PC-9 (cell line): ENCODE results near the gene MATN1. TPM values are rescaled to one million over a fixed set of nuclear protein-coding genes. Genes with fewer than 3 reads are reported as not detected.

Experiments used
- BruUV-seq: library from RNA; stranded (reverse); fragments of 400-500 nt; replicated peaks from 2 replicates; lab custom pipeline; 2021; lab: Mats Ljungman, UMichigan
- CTCF ChIA-PET: fragments of 300-600 bp; sonication (Branson Sonifier 250); formaldehyde crosslinking; loops from one replicate; lab custom pipeline; 2022; ENCODE audit warnings: antibody characterized with exemption; lab: Charles Lee
- POLR2A ChIA-PET: fragments of 300-600 bp; sonication (Branson Sonifier 250); formaldehyde crosslinking; loops from one replicate; lab custom pipeline; 2022; ENCODE audit warnings: antibody characterized with exemption; ENCODE audit not compliant: unreplicated experiment; lab: Charles Lee
- DNase-seq, 2 experiments: peaks; one replicate each; pipeline versions ENCODE4 v3.0.0 to v3.0.0-alpha.2; 2015 to 2022; ENCODE audit warnings: mixed read lengths in 1 of 2
- H2AFZ ChIP-seq: fragments of 200-600 bp; sonication (generic); 2 replicates; pipeline ENCODE4 v1.8.1; 2017; ENCODE audit warnings: antibody characterized with exemption
- H3F3A ChIP-seq: fragments of 200-600 bp; sonication (generic); 2 replicates; pipeline ENCODE4 v1.8.1; 2017; ENCODE audit warnings: antibody characterized with exemption, mild to moderate bottlenecking, low read depth; ENCODE audit not compliant: insufficient read depth
- H3K27ac ChIP-seq: fragments of 200-600 bp; sonication (generic); 2 replicates; pipeline ENCODE4 v1.6.1; 2016; ENCODE audit warnings: mixed run types
- H3K27me3 ChIP-seq: fragments of 200-600 bp; sonication (generic); 2 replicates; pipeline ENCODE4 v1.6.1; 2016; ENCODE audit warnings: low read depth, mixed run types; ENCODE audit not compliant: insufficient read depth
- H3K36me3 ChIP-seq: fragments of 200-600 bp; sonication (generic); 2 replicates; pipeline ENCODE4 v1.6.1; 2016; ENCODE audit warnings: low read depth, mixed run types
- H3K4me1 ChIP-seq: fragments of 200-600 bp; sonication (generic); replicated peaks from 2 replicates; pipeline ENCODE4 v1.6.1; 2016; ENCODE audit warnings: mixed run types; ENCODE audit not compliant: insufficient read depth
- H3K4me2 ChIP-seq: fragments of 200-600 bp; sonication (generic); 2 replicates; pipeline ENCODE4 v1.6.1; 2017; ENCODE audit warnings: mixed run types
- H3K4me3 ChIP-seq: fragments of 200-600 bp; sonication (generic); 2 replicates; pipeline ENCODE4 v1.6.1; 2016; ENCODE audit warnings: mixed run types
- H3K79me2 ChIP-seq: fragments of 200-600 bp; sonication (generic); 2 replicates; pipeline ENCODE4 v1.6.1; 2017; ENCODE audit warnings: low read depth, mixed run types
- H3K9me2 ChIP-seq: fragments of 200-600 bp; sonication (generic); 2 replicates; pipeline ENCODE4 v1.8.1; 2017; ENCODE audit warnings: mild to moderate bottlenecking; ENCODE audit not compliant: insufficient read depth
- H3K9me3 ChIP-seq: fragments of 200-600 bp; sonication (generic); 2 replicates; pipeline ENCODE4 v1.8.1; 2016; ENCODE audit warnings: low read depth; ENCODE audit not compliant: insufficient read depth
- H4K20me1 ChIP-seq: fragments of 200-600 bp; sonication (generic); 2 replicates; pipeline ENCODE4 v1.8.1; 2017; ENCODE audit not compliant: insufficient read depth
- CTCF ChIP-seq: fragments of 200-600 bp; sonication (generic); conservative IDR thresholded peaks from 2 replicates; pipeline ENCODE4 v1.6.1; 2017; ENCODE audit warnings: mixed run types, antibody characterized with exemption, mild to moderate bottlenecking, moderate library complexity
- EZH2 ChIP-seq: fragments of 200-600 bp; sonication (generic); IDR thresholded peaks from 2 replicates; pipeline ENCODE4 v1.8.0; 2017; ENCODE audit warnings: antibody characterized with exemption, low read depth
- intact Hi-C: fragments of 100-400 bp; cut with micrococcal nuclease; formaldehyde crosslinking; loops from one replicate; pipeline ENCODE4 v1.10.0; 2022; ENCODE audit not compliant: unreplicated experiment
- total RNA-seq: library from RNA; stranded (reverse); gene quantifications from 2 replicates; pipeline ENCODE4 v1.2.3, GENCODE V29; 2021

MATN1 gene
- total RNA-seq, 1 experiment from 2014 or later = 0.37 TPM

- DNase-seq = no peak
- H3F3A ChIP-seq = no peaks in the 10 kb centered on the region
- H3K27me3 ChIP-seq = no peaks in the 10 kb centered on the region
- H3K4me2 ChIP-seq = no peak overlapping the region
- intact Hi-C loops = loop anchor here (5.0 to 10.0 kb wide), 3 partner anchors 323 to 1671 kb away; no protein-coding TSS in a partner anchor
- no peaks in the 10 kb centered on the region for H3K79me2 ChIP-seq
- H3K27ac ChIP-seq = no peak overlapping the region
- no peaks in the 10 kb centered on the region for H3K9me2 ChIP-seq
- no peaks in the 10 kb centered on the region for H3K36me3 ChIP-seq
- no peaks in the 10 kb centered on the region for H4K20me1 ChIP-seq
- H3K4me3 ChIP-seq = no peak overlapping the region
- ChIA-PET CTCF (no interaction called here), POLR2A (no interaction called here)
- no peaks in the 10 kb centered on the region for H3K4me1 ChIP-seq
- no peak for TF ChIP-seq CTCF
- TF ChIP-seq EZH2 = no peak
- BruUV-seq = no TSS peak
- no peak overlapping the region for H2AFZ ChIP-seq
- no peaks in the 10 kb centered on the region for H3K9me3 ChIP-seq
Observed at GRCh38 chr1:30705698-30706097, 17.7 kb downstream of the MATN1 start.

- Histone ChIP-seq H3K27me3 (no peaks in the 10 kb centered on the region), H3K79me2 (no peaks in the 10 kb centered on the region), H3K4me3 (no peak overlapping the region), H3K9me2 (no peaks in the 10 kb centered on the region), H4K20me1 (no peaks in the 10 kb centered on the region), H3K9me3 (no peaks in the 10 kb centered on the region), H3K4me2 (no peak overlapping the region), H3K36me3 (no peaks in the 10 kb centered on the region), H3K4me1 (no peaks in the 10 kb centered on the region), H3F3A (no peaks in the 10 kb centered on the region), H3K27ac (no peak overlapping the region), H2AFZ (no peak overlapping the region)
- POLR2A ChIA-PET = no interaction called here
- intact Hi-C loops = loop anchor here (5.0 to 10.0 kb wide), 3 partner anchors 323 to 1670 kb away; no protein-coding TSS in a partner anchor
- TF ChIP-seq EZH2 (no peak), CTCF (no peak)
- no TSS peak for BruUV-seq
- CTCF ChIA-PET = no interaction called here
- DNase-seq = no peak
Observed at GRCh38 chr1:30704765-30705509, 18.4 kb downstream of the MATN1 start.

- Histone ChIP-seq H3K79me2 (no peaks in the 10 kb centered on the region), H3K4me3 (no peak overlapping the region), H3K36me3 (no peaks in the 10 kb centered on the region), H2AFZ (no peak overlapping the region), H3K9me3 (no peaks in the 10 kb centered on the region), H3F3A (no peaks in the 10 kb centered on the region), H3K4me1 (no peaks in the 10 kb centered on the region), H3K4me2 (no peak overlapping the region), H3K9me2 (no peaks in the 10 kb centered on the region), H3K27ac (no peak overlapping the region), H3K27me3 (no peaks in the 10 kb centered on the region), H4K20me1 (no peaks in the 10 kb centered on the region)
- no peak for DNase-seq
- CTCF ChIA-PET = no interaction called here
- TF ChIP-seq EZH2 (no peak), CTCF (no peak)
- no TSS peak for BruUV-seq
- POLR2A ChIA-PET = no interaction called here
- intact Hi-C loops = loop anchor here (10.0 kb wide), 1 partner anchor 1669 kb away; no protein-coding TSS in a partner anchor
Observed at GRCh38 chr1:30704271-30704670, 19.1 kb downstream of the MATN1 start.
